Ishikawa (cell line): ENCODE measurements around the gene RGS7.

Experiments used
- CEBPB ChIP-seq: IDR thresholded peaks from 2 replicates; pipeline ENCODE4 v1.6.1; 2012
- EGR1 ChIP-seq: IDR thresholded peaks from 2 replicates; pipeline ENCODE4 v1.6.1; 2012
- EP300 ChIP-seq: IDR thresholded peaks from 2 replicates; pipeline ENCODE4 v1.6.1; 2012; ENCODE audit warnings: borderline replicate concordance
- FOXM1 ChIP-seq: IDR thresholded peaks from 2 replicates; pipeline ENCODE4 v1.6.1; 2012; ENCODE audit warnings: low read depth, borderline replicate concordance
- NFIC ChIP-seq: IDR thresholded peaks from 2 replicates; pipeline ENCODE4 v1.6.1; 2012
- TAF1 ChIP-seq: IDR thresholded peaks from 2 replicates; pipeline ENCODE4 v1.6.1; 2012; ENCODE audit warnings: low read depth, mild to moderate bottlenecking
- TEAD4 ChIP-seq: IDR thresholded peaks from 2 replicates; pipeline ENCODE4 v1.6.1; 2012
- TF ChIP-seq, protein P1 (sequence below): IDR thresholded peaks from 2 replicates; pipeline ENCODE4 v1.6.1; 2012; ENCODE audit warnings: low read depth, mild to moderate bottlenecking
- TF ChIP-seq, protein P2 (sequence below): IDR thresholded peaks from 2 replicates; pipeline ENCODE4 v1.6.1; 2012

DNA sequence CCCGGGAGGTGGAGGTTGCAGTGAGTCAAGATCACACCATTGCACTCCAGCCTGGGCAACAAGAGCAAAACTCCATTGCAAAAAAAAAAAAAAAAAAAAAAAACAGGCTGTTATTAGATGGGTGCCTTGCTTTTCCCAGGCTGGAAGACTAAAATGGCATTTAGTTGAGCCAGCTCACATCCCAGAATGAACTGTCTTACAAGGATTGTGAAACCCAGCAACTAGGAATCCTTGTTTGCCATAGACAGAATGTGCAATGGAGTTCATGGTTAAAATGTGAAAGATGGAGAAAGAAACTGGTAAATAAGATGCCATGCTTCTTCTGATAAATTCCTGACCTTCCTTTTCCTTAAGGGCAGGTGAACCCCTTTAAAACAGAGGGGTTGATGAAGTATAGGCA is 529.2 kb downstream of the RGS7 start:
- TF ChIP-seq, protein P1, sequence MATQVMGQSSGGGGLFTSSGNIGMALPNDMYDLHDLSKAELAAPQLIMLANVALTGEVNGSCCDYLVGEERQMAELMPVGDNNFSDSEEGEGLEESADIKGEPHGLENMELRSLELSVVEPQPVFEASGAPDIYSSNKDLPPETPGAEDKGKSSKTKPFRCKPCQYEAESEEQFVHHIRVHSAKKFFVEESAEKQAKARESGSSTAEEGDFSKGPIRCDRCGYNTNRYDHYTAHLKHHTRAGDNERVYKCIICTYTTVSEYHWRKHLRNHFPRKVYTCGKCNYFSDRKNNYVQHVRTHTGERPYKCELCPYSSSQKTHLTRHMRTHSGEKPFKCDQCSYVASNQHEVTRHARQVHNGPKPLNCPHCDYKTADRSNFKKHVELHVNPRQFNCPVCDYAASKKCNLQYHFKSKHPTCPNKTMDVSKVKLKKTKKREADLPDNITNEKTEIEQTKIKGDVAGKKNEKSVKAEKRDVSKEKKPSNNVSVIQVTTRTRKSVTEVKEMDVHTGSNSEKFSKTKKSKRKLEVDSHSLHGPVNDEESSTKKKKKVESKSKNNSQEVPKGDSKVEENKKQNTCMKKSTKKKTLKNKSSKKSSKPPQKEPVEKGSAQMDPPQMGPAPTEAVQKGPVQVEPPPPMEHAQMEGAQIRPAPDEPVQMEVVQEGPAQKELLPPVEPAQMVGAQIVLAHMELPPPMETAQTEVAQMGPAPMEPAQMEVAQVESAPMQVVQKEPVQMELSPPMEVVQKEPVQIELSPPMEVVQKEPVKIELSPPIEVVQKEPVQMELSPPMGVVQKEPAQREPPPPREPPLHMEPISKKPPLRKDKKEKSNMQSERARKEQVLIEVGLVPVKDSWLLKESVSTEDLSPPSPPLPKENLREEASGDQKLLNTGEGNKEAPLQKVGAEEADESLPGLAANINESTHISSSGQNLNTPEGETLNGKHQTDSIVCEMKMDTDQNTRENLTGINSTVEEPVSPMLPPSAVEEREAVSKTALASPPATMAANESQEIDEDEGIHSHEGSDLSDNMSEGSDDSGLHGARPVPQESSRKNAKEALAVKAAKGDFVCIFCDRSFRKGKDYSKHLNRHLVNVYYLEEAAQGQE, result no peak
- TF ChIP-seq CEBPB, result no peak
- TF ChIP-seq NFIC, result no peak
- TF ChIP-seq FOXM1, result no peak
- no peak for TF ChIP-seq TAF1
- TF ChIP-seq, protein P2, sequence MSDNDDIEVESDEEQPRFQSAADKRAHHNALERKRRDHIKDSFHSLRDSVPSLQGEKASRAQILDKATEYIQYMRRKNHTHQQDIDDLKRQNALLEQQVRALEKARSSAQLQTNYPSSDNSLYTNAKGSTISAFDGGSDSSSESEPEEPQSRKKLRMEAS, result no peak
- no peak for TF ChIP-seq EP300
- no peak for TF ChIP-seq EGR1
- TF ChIP-seq TEAD4, result no peak
